Parathyroid adenoma (tissue), 2 donors: ENCODE results near the gene EID3.

Experiments used
- H2AFZ ChIP-seq: fragments of 300-600 bp; sonication (generic); one replicate; pipeline ENCODE4 v1.7.0; 2017; ENCODE audit warnings: antibody characterized with exemption, mild to moderate bottlenecking
- H3K27ac ChIP-seq: fragments of 300-600 bp; sonication (generic); one replicate; pipeline ENCODE4 v1.7.0; 2017
- H3K27me3 ChIP-seq: fragments of 300-600 bp; sonication (generic); one replicate; pipeline ENCODE4 v1.7.0; 2017; ENCODE audit warnings: low read length; ENCODE audit not compliant: control insufficient read depth, insufficient read depth
- H3K36me3 ChIP-seq: fragments of 300-600 bp; sonication (generic); one replicate; pipeline ENCODE4 v1.7.0; 2017; ENCODE audit warnings: low read length; ENCODE audit not compliant: control insufficient read depth, insufficient read depth
- H3K4me1 ChIP-seq: fragments of 300-600 bp; sonication (generic); one replicate; pipeline ENCODE4 v1.7.0; 2017; ENCODE audit warnings: control low read depth
- H3K4me2 ChIP-seq: fragments of 300-600 bp; sonication (generic); one replicate; pipeline ENCODE4 v1.7.0; 2017; ENCODE audit warnings: low read length
- H3K4me3 ChIP-seq: fragments of 300-600 bp; sonication (generic); one replicate; pipeline ENCODE4 v1.7.0; 2017; ENCODE audit warnings: low read depth, low read length
- H3K79me2 ChIP-seq: fragments of 300-600 bp; sonication (generic); one replicate; pipeline ENCODE4 v1.7.0; 2017; ENCODE audit warnings: control low read depth
- H3K9ac ChIP-seq: fragments of 300-600 bp; sonication (generic); one replicate; pipeline ENCODE4 v1.7.0; 2017; ENCODE audit warnings: mild to moderate bottlenecking
- H3K9me3 ChIP-seq: fragments of 300-600 bp; sonication (generic); one replicate; pipeline ENCODE4 v1.7.0; 2017; ENCODE audit warnings: low read length; ENCODE audit not compliant: control insufficient read depth
- CTCF ChIP-seq: fragments of 300-600 bp; sonication (generic); IDR thresholded peaks from one replicate; pipeline ENCODE4 v1.7.0; 2017; ENCODE audit warnings: antibody characterized with exemption, mild to moderate bottlenecking
- donor health status: primary hyperparathyroidism.

Gene EID3

GRCh38 chr12:104307655-104308000 lies 4.1 kb downstream of the EID3 start:
- no peak overlapping the region for H3K9ac ChIP-seq
- no peaks in the 10 kb centered on the region for H3K27me3 ChIP-seq
- TF ChIP-seq CTCF = no peak
- H3K9me3 ChIP-seq = no peaks in the 10 kb centered on the region
- no peak overlapping the region for H3K4me3 ChIP-seq
- H3K4me1 ChIP-seq = peaks cover 4% of the 10 kb centered on the region
- no peaks in the 10 kb centered on the region for H3K36me3 ChIP-seq
- no peak overlapping the region for H3K4me2 ChIP-seq
- H3K27ac ChIP-seq = no peak overlapping the region
- H2AFZ ChIP-seq = no peak overlapping the region
- peaks cover 43% of the 10 kb centered on the region for H3K79me2 ChIP-seq

- Histone ChIP-seq H3K9me3 (no peaks in the 10 kb centered on the region), H3K36me3 (no peaks in the 10 kb centered on the region), H2AFZ (no peak overlapping the region), H3K4me1 (no peaks in the 10 kb centered on the region), H3K4me2 (no peak overlapping the region), H3K4me3 (no peak overlapping the region), H3K27ac (no peak overlapping the region), H3K9ac (no peak overlapping the region), H3K27me3 (no peaks in the 10 kb centered on the region), H3K79me2 (peaks cover 40% of the 10 kb centered on the region)
- TF ChIP-seq CTCF = no peak
Observed at GRCh38 chr12:104309446-104309993, 6.0 kb downstream of the EID3 start.

DNA sequence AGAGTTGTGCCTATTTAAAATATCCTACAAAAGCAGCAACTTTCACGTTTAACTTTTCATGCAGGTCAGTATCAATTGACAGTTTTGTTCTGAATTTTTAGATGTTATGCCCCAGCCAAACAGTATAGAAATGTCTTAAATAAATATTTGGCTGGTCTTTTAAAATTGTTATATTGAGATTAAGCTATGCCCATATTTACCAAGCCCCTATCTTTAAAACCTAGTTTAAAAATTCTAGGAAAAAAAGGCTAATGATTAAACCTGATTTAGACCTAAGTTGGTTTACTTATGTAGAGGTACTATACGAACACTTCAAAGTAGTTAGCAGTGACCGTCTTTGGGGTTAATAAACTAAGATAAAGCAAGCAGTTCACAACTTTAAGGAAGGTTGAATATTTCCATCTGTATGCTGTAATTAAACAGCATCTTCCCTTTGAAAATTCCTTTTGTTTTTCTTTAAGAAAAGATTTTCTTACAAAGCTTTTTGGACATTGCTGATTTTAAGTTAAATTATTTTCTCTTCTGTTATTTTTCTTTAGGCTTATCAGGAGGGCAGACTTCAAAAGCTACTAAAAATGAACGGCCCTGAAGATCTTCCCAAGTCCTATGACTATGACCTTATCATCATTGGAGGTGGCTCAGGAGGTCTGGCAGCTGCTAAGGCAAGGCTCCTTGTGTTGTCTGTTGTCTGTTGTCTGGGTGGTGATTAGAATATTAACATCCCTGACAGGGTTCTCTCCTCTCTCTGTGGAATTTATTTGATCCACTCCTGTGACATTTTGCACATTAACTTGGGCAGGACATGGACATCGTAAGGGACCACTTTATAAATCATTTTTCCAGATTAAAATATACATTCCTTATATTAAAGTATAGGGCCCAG lies 7.5 kb downstream of the EID3 start:
- no peak overlapping the region for H3K9ac ChIP-seq
- TF ChIP-seq CTCF = no peak
- no peaks in the 10 kb centered on the region for H3K9me3 ChIP-seq
- no peaks in the 10 kb centered on the region for H3K4me1 ChIP-seq
- no peak overlapping the region for H3K27ac ChIP-seq
- H3K79me2 ChIP-seq = peaks cover 36% of the 10 kb centered on the region
- H3K4me3 ChIP-seq = no peak overlapping the region
- H2AFZ ChIP-seq = no peak overlapping the region
- no peak overlapping the region for H3K4me2 ChIP-seq
- H3K36me3 ChIP-seq = no peaks in the 10 kb centered on the region
- no peaks in the 10 kb centered on the region for H3K27me3 ChIP-seq

DNA sequence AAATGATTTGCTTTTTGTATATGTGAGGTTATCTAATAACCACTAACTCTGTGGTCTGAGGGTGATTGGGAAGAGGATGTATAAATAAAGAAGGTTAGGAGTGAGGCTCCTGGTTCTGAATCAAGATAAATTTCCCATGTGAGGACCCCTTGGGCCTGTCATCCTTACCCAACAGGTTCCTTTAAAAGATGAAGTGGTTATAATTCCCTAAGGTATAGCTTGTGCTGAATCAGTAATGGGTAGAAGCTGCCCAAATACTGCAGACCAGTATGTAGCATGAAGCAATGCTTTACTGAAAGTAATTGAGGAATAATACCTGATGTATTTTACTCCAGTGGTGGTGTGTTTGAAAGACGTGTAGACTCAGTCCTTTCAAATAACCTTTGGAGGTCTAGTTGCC lies 8.7 kb downstream of the EID3 start:
- Histone ChIP-seq H3K9me3 (no peaks in the 10 kb centered on the region), H3K9ac (no peak overlapping the region), H3K79me2 (peaks cover 28% of the 10 kb centered on the region), H3K4me2 (no peak overlapping the region), H3K27me3 (no peaks in the 10 kb centered on the region), H3K36me3 (no peaks in the 10 kb centered on the region), H3K27ac (no peak overlapping the region), H3K4me3 (no peak overlapping the region), H2AFZ (no peak overlapping the region), H3K4me1 (no peaks in the 10 kb centered on the region)
- TF ChIP-seq CTCF = no peak

DNA sequence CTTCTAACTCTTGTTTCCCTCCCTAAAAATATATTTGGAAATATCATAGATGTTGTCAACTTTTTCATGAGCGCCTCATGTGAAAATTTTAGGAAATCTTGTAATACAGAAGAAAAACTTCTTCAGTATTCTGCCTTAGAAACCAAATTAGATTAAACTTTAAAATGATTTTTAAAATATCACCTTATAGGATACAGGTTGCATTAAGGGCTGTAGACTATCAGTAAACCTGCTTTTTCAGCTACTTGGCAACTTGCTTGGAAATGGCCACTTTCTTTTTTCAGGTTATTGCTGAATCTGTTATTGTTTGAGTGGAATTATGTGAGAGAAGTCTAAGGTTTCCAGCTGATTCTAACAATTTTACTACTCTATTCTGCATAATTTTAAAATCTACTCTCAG lies 9.1 kb downstream of the EID3 start:
- H3K79me2 ChIP-seq = peaks cover 26% of the 10 kb centered on the region
- H3K27ac ChIP-seq = no peak overlapping the region
- no peak overlapping the region for H3K4me3 ChIP-seq
- no peaks in the 10 kb centered on the region for H3K4me1 ChIP-seq
- H3K4me2 ChIP-seq = no peak overlapping the region
- H3K9ac ChIP-seq = no peak overlapping the region
- H2AFZ ChIP-seq = no peak overlapping the region
- TF ChIP-seq CTCF = no peak
- no peaks in the 10 kb centered on the region for H3K9me3 ChIP-seq
- no peaks in the 10 kb centered on the region for H3K27me3 ChIP-seq
- no peaks in the 10 kb centered on the region for H3K36me3 ChIP-seq
